Measurements from ENCODE around the gene AQR. TPM values are rescaled to one million over a fixed set of nuclear protein-coding genes. Genes with fewer than 3 reads are reported as not detected.
"Not testable (repeated sequence)": the region's sequence is repeated elsewhere in the genome, so short reads cannot be mapped to it uniquely, and the experiment has no call there.

Gene AQR
- total RNA-seq, 1 donor from 2014 or later = 39.1 TPM

- FAIRE-seq (no peak), DNase-seq (ENCODE audit: low spot score in 2 of 2) (no peak)
These were observed 147.7 kb downstream of the AQR start for GRCh38 chr15:34821831-34822230.

DNA sequence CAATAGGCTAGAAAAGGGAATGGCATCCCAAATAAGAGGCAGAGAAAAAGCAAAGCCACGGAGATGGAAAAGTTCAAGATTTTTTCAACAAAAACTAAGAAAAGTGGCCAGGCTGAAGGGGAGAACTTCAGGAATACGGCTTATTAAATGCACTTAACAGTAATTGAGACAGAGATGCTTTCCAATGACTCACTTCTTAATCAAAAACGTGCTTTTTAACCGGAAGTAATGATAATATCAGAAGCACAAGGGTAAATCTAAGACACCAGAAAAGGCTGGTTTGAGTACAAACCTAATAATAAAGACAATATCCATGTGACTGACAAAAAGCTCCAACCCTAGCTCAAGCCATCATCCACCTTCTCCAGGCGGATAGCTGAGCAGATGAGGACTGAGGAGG lies 149.4 kb downstream of the AQR start:
- FAIRE-seq (no peak), DNase-seq (ENCODE audit: low spot score in 2 of 2) (no peak)

DNA sequence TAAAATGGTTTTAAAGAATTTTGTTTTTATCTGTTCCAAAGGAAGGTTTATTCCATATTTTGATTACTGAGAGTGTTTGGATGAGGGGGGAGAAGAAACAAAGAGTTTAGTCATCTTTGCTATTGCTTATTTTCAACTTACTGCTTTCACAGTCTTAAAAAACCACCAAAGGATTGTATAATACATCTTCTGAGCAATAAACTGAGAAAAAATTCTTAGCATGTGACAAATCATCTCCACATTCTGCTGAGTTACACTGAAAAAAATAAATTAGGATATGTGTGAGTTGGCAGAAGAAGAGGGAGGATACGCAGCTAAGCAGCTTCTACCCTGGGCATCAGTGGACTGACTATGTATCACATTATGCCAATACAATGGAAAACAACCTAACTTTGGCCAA lies 151.0 kb downstream of the AQR start:
- DNase-seq (ENCODE audit: low spot score in 2 of 2) = no peak
- FAIRE-seq = no peak

GRCh38 chr15:34815836-34816235 lies 153.7 kb downstream of the AQR start:
- FAIRE-seq (no peak), DNase-seq (ENCODE audit: low spot score in 2 of 2) (no peak)

GRCh38 chr15:34813446-34814190 lies 155.9 kb downstream of the AQR start:
- no peak for FAIRE-seq
- DNase-seq (ENCODE audit: low spot score in 2 of 2) = no peak

DNA sequence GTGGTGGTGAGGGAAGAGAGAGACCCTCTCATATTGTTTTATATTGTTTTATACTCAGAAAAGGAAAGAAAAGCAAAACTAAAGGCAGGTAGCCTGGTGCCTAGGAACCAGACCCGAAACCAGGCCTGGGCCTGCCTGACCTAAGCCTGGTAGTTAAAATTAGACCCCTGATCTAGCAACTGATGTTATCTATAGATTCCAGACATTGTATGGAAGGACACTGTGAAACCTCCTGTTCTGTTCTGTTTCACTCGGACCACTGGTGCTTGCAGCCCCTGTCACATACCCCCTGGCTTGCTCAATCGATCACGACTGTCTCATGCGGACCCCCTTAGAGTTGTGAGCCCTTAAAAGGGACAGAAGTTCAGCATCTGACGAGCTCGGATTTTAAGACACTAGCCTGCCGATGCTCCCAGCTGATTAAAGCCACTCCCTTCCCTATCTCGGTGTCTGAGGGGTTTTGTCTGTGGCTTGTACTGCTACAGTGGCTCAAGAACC lies 156.6 kb downstream of the AQR start:
- not testable (repeated sequence) for DNase-seq (ENCODE audit: low spot score in 2 of 2); FAIRE-seq

- FAIRE-seq = no peak
- DNase-seq (ENCODE audit: low spot score in 2 of 2) = no peak
These were observed 157.2 kb downstream of the AQR start for GRCh38 chr15:34812369-34812768.

DNA sequence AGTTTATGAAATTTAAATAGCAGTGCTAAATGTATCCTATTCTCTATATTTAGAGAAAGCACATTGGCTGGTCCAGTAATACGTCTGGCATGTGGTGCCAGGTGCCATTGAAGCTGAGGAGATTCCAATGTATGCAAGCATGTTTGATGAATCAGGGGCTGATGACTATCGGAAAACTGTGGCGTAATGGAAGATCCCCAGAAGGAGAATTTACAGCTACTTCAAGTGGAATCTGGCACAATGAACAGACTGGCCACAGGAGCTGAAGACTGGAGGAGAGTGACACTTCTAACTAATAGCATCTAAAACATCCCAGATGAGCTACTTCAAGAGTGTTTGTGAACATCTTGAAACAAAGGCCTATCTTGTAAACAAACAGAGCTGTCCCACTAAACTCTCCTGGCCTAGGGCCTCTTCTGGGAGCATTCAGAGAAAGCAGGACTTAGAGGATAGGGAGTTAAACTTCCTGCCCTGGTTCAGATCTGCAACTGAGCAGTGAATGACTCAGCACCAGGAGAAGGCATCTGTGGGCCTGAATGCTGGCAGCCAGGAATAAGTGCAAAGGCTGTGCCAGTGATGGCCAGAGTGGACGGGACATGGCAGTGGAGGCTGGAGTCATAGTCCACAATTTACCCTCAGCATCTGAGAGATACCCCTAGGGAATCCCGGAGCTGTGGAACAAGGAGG lies 159.0 kb downstream of the AQR start:
- FAIRE-seq = no peak

DNA sequence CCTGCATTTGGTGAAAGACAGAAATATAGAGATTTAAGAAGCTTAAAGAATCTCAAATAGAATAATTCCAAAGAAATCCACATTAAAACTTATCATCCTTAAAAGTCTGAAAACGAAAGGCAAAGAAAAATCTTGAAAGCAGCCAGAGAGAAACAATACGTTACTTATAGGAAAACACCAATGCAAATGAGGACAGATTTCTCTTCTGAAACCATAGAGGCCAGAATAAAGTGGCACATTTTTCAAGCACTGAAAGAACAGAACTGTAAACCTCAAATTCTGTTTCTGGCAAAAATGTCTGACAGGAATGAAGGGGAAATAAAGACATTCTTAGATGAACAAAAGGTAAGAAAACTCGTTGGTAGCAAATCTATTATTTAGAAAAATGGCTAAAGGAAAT lies 160.4 kb downstream of the AQR start:
- FAIRE-seq (no peak), DNase-seq (ENCODE audit: low spot score in 2 of 2) (no peak)

More for the DNA sequence above, 159.0 kb downstream of the AQR start:
- no peak for DNase-seq (ENCODE audit: low spot score in 2 of 2)

DNA sequence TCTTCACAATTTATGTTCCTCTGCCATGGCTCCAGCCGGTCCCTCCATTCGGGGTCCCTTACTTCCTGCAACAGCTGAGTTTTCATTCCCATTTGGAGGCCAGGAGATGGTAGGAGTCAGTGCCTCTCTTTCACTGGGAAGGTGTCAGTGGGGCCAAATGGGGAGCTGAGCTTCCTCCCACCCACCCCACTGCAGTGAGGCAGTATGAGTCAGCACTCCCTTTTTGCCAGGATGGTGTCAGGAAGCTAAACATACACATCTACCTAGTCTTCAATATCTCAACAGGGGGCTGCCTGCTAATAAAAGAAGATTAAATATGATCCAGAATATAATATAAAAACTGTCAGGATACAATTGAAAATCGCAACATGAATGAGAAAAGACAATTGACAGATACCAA lies 161.5 kb downstream of the AQR start:
- FAIRE-seq = no peak
- DNase-seq (ENCODE audit: low spot score in 2 of 2) = no peak

- not testable (repeated sequence) for DNase-seq (ENCODE audit: low spot score in 2 of 2); FAIRE-seq
These were observed 162.3 kb downstream of the AQR start for GRCh38 chr15:34807241-34807640.

GRCh38 chr15:34804776-34805175 lies 164.8 kb downstream of the AQR start:
- DNase-seq (ENCODE audit: low spot score in 2 of 2) = no peak
- no peak for FAIRE-seq

DNA sequence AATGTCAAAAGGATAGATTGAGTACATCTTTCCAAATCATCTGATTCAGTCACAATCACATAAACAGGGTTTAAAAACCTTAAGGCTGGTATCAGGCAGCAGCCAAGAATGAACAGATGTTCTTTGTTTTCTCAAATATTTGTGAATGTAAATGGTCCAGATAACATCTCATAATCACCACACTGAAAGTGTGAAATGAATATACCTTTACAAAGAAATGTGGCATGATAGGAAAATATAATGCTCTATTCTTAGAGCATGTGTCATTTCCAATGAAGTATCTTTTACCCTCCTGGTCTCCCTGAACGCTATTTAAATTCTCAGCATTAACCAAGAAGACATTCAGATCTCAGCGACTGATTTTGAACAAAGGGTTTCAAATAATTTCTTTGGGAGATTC lies 165.4 kb downstream of the AQR start:
- no peak for DNase-seq (ENCODE audit: low spot score in 2 of 2)
- FAIRE-seq = no peak

GRCh38 chr15:34802803-34803750 lies 166.5 kb downstream of the AQR start:
- no peak for FAIRE-seq
- no peak for DNase-seq (ENCODE audit: low spot score in 2 of 2)

DNA sequence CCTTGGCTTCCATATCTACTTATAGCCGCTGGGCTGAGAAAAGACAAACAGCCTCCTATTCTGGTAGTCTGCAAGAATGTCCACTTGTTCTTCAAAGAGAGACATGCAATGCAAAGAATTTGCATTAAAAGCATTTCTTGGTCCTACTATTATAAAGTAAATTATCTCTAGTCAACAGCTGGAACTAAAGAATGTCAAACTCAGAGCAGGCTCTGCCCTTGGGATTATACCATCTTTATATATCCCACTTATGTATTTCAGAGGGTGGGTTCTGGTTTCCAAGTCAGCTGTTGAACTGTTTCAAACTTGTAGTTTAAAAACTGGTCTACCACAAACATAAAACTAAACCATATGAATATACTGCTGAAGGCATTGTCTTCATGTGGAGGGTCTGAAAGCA lies 167.2 kb downstream of the AQR start:
- FAIRE-seq = no peak
- DNase-seq (ENCODE audit: low spot score in 2 of 2) = no peak

Other genes starting within 250 kb of the AQR start
- gene GJD2, start 214.7 kb downstream of the AQR start, total RNA-seq = 6.5 TPM
- gene ACTC1, start 174.2 kb downstream of the AQR start, total RNA-seq = 0.41 TPM
- gene ZNF770, start 18.5 kb upstream of the AQR start, total RNA-seq = 115 TPM
- not detected for gene NANOGP8, start 115.6 kb upstream of the AQR start, total RNA-seq